HEK293 (cell line): Measurements from ENCODE around the gene PIGM.

Source experiments
- CTCF ChIP-seq: fragments of 450-650 bp; formaldehyde crosslinking; IDR thresholded peaks from 2 replicates; pipeline ENCODE4 v1.5.1; 2016; ENCODE audit warnings: missing biosample characterization, missing genetic modification characterization
- KLF7 ChIP-seq: fragments of 450-650 bp; formaldehyde crosslinking; IDR thresholded peaks from 2 replicates; pipeline ENCODE4 v1.5.1; 2016; ENCODE audit warnings: missing biosample characterization, missing genetic modification characterization, borderline replicate concordance
- ZEB2 ChIP-seq: fragments of 450-650 bp; formaldehyde crosslinking; IDR thresholded peaks from 2 replicates; pipeline ENCODE4 v1.5.1; 2016; ENCODE audit warnings: missing biosample characterization, missing genetic modification characterization
- ZFP41 ChIP-seq: fragments of 450-650 bp; formaldehyde crosslinking; IDR thresholded peaks from 2 replicates; pipeline ENCODE4 v1.5.1; 2016; ENCODE audit warnings: missing biosample characterization, missing genetic modification characterization, borderline replicate concordance
- ZNF140 ChIP-seq: fragments of 450-650 bp; formaldehyde crosslinking; IDR thresholded peaks from 2 replicates; pipeline ENCODE4 v1.5.1; 2016; ENCODE audit warnings: missing biosample characterization, missing genetic modification characterization

- TF ChIP-seq CTCF (tag by site-specific recombination) = no peak
- TF ChIP-seq KLF7 = no peak
- no peak for TF ChIP-seq ZEB2 (tag by site-specific recombination)
- TF ChIP-seq ZNF140 (tag by site-specific recombination) = no peak
- TF ChIP-seq ZFP41 (tag by site-specific recombination) = no peak
Observed at GRCh38 chr1:160009081-160009480, 22.7 kb downstream of the PIGM start.
